OCI-M1 (cell line): ENCODE results near the gene KRTAP10-9.
A peak's percentile ranks its signal among the peaks of the same experiment; 100 is the strongest.
"Not testable (repeated sequence)": the region's sequence is repeated elsewhere in the genome, so short reads cannot be mapped to it uniquely, and the experiment has no call there.

ENCODE experiments used
- DNase-seq: peaks from one replicate; lab custom pipeline; 2025; lab: John Stamatoyannopoulos, UW

KRTAP10-9 gene

DNA sequence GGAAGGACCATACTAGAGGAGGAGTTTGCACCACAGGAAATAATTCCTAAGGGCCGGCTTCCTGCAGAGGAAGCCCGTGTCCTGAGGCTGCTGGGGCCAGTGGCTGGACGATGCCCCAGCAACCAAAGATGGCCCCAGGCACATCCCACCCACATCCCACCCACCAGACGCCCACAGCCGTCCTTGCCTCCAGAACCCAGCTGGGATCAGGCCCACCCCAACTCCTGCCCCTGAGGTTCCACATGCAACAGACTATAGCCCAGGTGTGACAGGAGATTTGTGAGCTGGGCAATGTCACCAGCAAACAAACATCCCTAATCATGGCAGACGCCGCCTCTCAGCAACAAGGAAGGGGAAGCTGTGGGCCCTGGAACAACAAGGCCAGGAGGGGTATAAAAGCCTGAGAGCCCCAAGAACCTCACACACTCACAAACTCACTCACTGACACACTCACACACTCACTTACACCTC lies at the start of gene KRTAP10-9:
Gene KRTAP10-9, plus strand, starts transcription at position 421 of the 471 bp plus-strand sequence. CDS start 79 bp downstream, outside the sequence.
- DNase-seq, result no peak

- DNase-seq, result no peak
Measured at GRCh38 chr21:44578371-44579055, 48.4 kb upstream of the KRTAP10-9 start.

- DNase-seq, result no peak
Measured at GRCh38 chr21:44579056-44579832, 47.6 kb upstream of the KRTAP10-9 start.

GRCh38 chr21:44579833-44580144 lies 47.1 kb upstream of the KRTAP10-9 start:
- DNase-seq, result no peak

DNA sequence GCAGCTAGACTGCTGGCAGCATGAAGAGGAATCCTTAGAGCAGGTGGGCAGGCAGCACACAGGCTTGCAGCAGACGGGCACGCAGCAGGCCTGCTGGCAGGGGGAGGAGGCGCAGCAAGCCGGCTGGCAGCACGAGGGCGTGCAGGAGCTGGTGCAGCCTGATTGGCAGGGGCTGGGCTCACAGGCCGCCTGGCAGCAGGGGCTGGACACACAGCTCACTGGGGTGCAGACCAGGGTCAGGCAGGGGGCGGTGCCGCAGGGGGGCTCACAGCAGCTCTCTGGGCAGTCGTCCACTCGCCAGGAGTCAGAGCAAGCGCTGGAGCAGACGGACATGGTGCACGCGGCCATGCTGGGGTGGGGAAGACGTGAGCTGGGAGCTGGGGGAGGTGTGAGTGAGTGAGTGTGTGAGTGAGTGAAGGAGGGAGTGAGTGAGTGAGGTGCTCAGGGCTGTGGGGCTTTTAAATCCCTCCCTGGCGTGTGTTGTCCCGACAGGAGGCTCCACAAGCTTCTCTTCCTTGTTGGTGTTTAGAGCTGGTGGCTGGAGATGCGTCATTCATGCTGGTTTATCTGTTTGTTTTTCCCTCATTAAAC lies 46.6 kb upstream of the KRTAP10-9 start, which contains the start of gene KRTAP10-5:
Gene KRTAP10-5, minus strand, starts transcription at position 374 of the 591 bp plus-strand sequence. Its CDS starts 26 bp downstream, at position 348.
- DNase-seq, result not testable (repeated sequence)

DNA sequence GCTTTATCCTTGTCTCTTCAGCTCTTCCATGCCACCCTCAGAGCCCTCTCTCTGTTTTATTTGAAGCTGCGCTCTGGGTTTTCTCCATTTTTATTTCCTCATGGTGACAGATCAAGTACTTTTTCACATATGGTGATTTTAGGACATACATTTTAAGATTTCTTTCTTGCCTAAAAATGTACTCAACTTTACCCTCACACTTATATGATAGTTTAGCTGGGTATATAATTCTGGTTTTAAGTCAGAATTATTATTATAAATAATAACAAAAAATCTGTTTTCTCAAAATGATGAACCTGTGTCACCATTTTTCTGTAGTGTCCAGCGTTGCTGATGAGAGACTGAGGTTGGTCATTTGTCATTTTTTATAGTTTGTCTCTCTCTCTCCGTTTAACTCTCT lies 45.7 kb upstream of the KRTAP10-9 start:
- no peak for DNase-seq

GRCh38 chr21:44582055-44582454 lies 44.8 kb upstream of the KRTAP10-9 start:
- DNase-seq, result no peak

- no peak for DNase-seq
Measured at GRCh38 chr21:44583089-44583799, 43.6 kb upstream of the KRTAP10-9 start.

DNA sequence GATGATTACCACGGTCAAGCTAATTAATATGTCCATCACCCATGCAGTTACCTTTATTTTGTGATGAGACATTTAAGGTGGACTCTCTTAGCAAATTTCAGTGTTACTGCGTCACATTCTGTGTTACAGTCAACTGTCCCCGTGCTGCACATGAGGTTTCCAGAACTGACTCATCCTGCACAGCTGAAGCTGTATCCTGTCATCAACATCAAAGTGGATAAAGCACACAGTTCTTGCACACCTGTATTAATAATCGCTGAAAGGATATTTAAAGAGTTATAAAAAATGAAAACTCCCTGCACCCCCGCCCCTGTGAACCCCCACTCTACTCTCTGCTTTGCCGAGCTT lies 43.1 kb upstream of the KRTAP10-9 start:
- no peak for DNase-seq

GRCh38 chr21:44585892-44586291 lies 41.0 kb upstream of the KRTAP10-9 start:
- DNase-seq, result no peak

DNA sequence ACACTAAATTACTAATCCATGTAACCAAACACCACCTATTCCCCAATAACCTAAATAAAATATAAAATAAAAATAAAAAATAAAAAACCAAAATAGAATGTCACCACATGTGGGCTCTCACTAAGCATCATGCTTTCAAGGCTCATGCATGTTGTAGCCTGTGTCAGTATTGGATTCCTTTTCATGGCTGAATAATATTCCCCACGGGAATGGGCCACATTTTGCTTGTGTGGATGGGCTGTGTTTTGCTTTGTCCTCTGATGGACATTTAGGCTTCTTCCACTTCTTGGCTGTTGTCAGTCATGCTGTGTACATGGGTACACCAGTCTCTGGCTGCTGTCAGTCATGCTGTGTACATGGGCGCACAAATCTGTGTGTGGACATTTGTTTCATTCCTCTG lies 37.8 kb upstream of the KRTAP10-9 start:
- DNase-seq, result no peak

- no peak for DNase-seq
Measured at GRCh38 chr21:44589586-44590305, 37.1 kb upstream of the KRTAP10-9 start.

GRCh38 chr21:44590311-44590721 lies 36.6 kb upstream of the KRTAP10-9 start:
- no peak for DNase-seq

DNA sequence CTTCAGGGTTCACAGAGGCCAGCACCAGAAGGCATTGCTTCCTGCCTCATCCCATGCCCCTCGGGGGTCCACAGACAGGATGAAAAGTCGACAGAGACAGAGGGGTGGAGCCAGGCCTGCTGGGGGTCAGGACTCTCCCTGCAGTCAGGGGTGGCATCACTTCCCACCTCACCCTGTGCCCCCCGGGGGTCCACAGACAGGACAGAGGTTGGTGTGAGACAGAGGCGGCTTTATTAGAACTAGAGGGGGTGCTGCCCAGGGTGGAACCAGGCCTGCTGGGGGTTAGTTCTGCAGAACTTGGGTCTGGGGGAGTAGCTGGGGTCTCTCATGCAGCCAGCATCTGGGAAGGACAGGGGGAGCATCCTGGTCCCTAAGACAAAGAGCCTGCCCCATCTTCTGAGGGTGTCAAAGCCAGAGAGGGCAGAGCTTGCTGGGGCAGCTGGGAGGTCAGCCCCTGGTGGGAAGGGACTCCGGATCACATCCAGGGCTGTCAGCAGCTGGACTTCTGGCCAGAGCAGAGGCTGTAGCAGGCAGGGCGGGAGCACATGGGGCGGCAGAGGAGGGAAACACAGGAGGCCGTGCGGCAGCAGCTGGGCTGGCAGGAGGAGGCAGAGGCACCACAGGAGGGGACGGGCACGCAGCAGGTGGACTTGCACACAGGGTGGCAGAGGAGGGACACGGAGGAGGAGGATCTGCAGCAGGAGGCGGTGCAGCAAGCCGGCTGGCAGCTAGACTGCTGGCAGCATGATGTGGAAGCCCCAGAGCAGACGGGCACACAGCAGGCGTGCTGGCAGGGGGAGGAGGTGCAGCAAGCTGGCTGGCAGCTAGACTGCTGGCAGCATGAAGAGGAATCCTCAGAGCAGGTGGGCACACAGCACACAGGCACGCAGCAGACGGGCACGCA lies 35.7 kb upstream of the KRTAP10-9 start:
- not testable (repeated sequence) for DNase-seq

- not testable (repeated sequence) for DNase-seq
Measured at GRCh38 chr21:44591801-44592130, 35.1 kb upstream of the KRTAP10-9 start.

DNA sequence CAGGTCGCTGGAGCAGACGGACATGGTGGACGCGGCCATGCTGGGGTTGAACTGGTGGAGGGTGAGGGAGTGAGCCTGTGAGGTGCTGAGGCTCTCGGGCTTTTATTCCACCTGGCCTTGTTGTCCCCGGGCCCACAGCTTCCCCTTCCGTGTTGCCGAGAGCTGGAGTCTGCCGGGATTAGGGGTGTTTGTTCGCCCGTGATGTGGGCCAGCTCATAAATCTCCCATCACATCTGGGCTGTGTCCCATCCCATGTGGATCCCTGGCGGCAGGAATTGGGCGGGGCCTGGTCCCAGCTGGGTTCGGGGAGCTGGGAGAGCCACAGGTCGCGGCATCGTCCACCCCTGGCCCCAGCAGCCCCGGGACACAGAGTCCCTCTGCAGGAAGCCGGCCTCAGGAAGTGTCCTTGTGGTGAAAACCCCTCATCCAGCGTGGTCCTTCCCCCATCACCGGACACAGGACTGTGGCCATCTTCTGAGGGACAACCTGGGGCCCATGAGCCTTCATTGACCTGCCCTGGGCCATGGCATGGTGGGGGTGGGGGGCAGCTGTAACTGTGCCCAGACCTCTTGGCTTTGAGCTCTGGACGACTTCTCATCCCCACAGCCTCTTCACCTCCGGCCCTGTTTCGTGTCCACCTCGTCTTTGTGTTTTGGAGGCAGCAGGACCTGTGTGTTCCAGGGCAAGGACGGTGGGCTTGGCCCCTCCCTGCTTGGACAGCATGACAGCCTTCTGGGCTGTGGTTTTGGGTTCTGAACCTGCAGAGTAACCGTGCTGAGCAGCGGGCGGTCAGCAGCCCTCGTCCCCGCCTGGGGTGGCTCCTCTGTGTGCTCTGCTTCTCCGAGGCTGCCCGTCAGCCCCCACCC lies 34.2 kb upstream of the KRTAP10-9 start, which contains the start of gene KRTAP10-6:
Gene KRTAP10-6, minus strand, starts transcription at position 60 of the 866 bp plus-strand sequence. Its CDS starts 21 bp downstream, at position 39.
- no peak for DNase-seq

GRCh38 chr21:44593598-44594405 lies 33.1 kb upstream of the KRTAP10-9 start:
- DNase-seq, result peak; percentile 95

GRCh38 chr21:44594406-44594916 lies 32.4 kb upstream of the KRTAP10-9 start:
- no peak for DNase-seq
